GM12878 (cell line): ENCODE data around the gene ASRGL1.
"Not testable (repeated sequence)": the region's sequence is repeated elsewhere in the genome, so short reads cannot be mapped to it uniquely, and the experiment has no call there.

ENCODE experiments used
- CTCF ChIP-seq, 3 experiments: IDR thresholded peaks in 2 of 3; conservative IDR thresholded peaks in 1 of 3; 2 replicates each; pipeline ENCODE4 v1.5.1; 2011; ENCODE audit warnings: low read depth in 3 of 3, low read length in 3 of 3, mild to moderate bottlenecking in 3 of 3, control low read depth in 2 of 3, moderate library complexity in 2 of 3, inconsistent platforms in 1 of 3, mixed read lengths in 1 of 3; ENCODE audit not compliant: control insufficient read depth in 2 of 3, insufficient read depth in 1 of 3; ENCODE audit errors: extremely low read depth in 1 of 3
- EZH2 ChIP-seq: IDR thresholded peaks from 2 replicates; pipeline ENCODE4 v1.6.1; 2012; ENCODE audit warnings: low read depth, mild to moderate bottlenecking, control low read depth, inconsistent platforms, low read length, borderline replicate concordance; ENCODE audit not compliant: control insufficient read depth
- NFYB ChIP-seq: IDR thresholded peaks from 2 replicates; pipeline ENCODE4 v1.6.1; 2011; ENCODE audit warnings: low read depth, mild to moderate bottlenecking, low read length, improper control_type of control experiment, moderate library complexity; ENCODE audit not compliant: insufficient read depth
- TF ChIP-seq, protein P1 (sequence below): fragments of 450-650 bp; IDR thresholded peaks from 2 replicates; pipeline ENCODE4 v1.6.1; 2017; ENCODE audit warnings: antibody characterized with exemption, mild to moderate bottlenecking, moderate library complexity

DNA sequence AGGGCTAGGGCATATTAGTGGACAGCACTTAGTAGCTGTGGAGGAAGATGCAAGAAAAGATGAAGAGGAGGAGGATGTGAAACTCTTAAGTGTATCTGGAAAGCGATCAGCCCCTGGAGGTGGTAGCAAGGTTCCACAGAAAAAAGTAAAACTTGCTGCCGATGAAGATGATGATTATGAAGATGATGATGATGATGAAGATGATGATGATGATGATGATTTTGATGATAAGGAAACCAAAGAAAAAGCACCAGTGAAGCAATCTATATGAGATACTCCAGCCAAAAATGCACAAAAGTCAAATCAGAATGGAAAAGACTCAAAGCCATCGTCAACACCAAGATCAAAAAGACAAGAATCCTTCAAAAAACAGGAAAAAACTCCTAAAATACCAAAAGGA, 6.0 kb upstream of the ASRGL1 start:
- TF ChIP-seq EZH2; CTCF (IDR thresholded peaks at IDR 0.05 in 2 of 3, conservative IDR thresholded peaks at IDR 0.05 in 1 of 3; ENCODE audit: control insufficient read depth in 2 of 3, extremely low read depth in 1 of 3, insufficient read depth in 1 of 3, low read depth in 3 of 3, low read length in 3 of 3); NFYB: not testable (repeated sequence)
- TF ChIP-seq, protein P1, sequence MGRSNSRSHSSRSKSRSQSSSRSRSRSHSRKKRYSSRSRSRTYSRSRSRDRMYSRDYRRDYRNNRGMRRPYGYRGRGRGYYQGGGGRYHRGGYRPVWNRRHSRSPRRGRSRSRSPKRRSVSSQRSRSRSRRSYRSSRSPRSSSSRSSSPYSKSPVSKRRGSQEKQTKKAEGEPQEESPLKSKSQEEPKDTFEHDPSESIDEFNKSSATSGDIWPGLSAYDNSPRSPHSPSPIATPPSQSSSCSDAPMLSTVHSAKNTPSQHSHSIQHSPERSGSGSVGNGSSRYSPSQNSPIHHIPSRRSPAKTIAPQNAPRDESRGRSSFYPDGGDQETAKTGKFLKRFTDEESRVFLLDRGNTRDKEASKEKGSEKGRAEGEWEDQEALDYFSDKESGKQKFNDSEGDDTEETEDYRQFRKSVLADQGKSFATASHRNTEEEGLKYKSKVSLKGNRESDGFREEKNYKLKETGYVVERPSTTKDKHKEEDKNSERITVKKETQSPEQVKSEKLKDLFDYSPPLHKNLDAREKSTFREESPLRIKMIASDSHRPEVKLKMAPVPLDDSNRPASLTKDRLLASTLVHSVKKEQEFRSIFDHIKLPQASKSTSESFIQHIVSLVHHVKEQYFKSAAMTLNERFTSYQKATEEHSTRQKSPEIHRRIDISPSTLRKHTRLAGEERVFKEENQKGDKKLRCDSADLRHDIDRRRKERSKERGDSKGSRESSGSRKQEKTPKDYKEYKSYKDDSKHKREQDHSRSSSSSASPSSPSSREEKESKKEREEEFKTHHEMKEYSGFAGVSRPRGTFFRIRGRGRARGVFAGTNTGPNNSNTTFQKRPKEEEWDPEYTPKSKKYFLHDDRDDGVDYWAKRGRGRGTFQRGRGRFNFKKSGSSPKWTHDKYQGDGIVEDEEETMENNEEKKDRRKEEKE: not testable (repeated sequence)
